GM18951 (cell line): ENCODE measurements around the gene ZRANB2.

ENCODE experiments used
- POLR2A ChIP-seq: IDR thresholded peaks from 4 replicates; pipeline ENCODE4 v1.6.1; 2011; ENCODE audit warnings: mild to moderate bottlenecking; ENCODE audit not compliant: insufficient read length, insufficient read depth; ENCODE audit errors: extremely low read depth
- in situ Hi-C: fragments of 300-500 bp; cut with MboI; formaldehyde crosslinking; loops from one replicate; pipeline ENCODE4 v1.12.0; 2022; ENCODE audit warnings: low sequenced_read_pairs, mixed read lengths, inconsistent platforms; ENCODE audit not compliant: unreplicated experiment

ZRANB2 gene

DNA sequence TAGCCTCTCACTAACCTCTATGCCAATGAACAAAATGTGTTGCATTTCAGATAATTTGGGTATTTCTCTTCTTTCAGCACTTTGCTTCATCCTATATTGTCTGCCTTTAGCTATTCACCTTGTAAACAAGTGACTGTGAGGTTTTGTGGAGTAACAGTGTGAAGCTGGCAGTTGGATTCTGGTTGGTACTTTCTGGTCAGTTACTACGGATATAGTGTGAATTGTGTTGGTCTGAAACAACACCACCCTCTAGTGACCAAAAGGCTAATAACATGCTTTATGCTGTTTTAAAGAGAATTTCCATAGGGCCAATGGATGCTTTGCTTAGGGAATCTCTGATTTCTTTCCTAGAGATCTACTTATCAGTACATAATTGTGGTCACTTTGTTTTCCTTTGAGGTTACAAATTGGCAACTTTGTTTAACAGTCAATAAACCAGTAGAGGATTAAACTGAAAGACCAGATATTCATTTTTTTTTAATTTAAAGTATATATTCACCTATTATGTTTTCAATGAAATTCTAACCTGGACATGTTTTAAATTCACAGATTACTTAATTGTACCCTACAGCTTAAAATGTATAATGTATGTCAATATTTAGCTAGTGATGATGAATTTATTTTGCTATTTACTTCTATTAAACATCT is 30.8 kb downstream of the ZRANB2 start:
- in situ Hi-C loops: loop anchor here (10.0 to 25.0 kb wide), 2 partner anchors 365 to 513 kb away; no protein-coding TSS in a partner anchor

GRCh38 chr1:71047635-71048607 is 32.9 kb downstream of the ZRANB2 start, which contains the start of gene PTGER3:
PTGER3 (minus strand) TSS chr1:71047816; CDS start chr1:71047577, 239 bp downstream.
- TF ChIP-seq POLR2A: no peak
- in situ Hi-C loops: loop anchor here (10.0 to 25.0 kb wide), 2 partner anchors 363 to 511 kb away; no protein-coding TSS in a partner anchor

More for the DNA sequence above, 30.8 kb downstream of the ZRANB2 start:
- TF ChIP-seq POLR2A: no peak

GRCh38 chr1:71046891-71047634 is 33.8 kb downstream of the ZRANB2 start:
- in situ Hi-C loops: loop anchor here (10.0 to 25.0 kb wide), 2 partner anchors 362 to 510 kb away; no protein-coding TSS in a partner anchor
- TF ChIP-seq POLR2A: no peak

DNA sequence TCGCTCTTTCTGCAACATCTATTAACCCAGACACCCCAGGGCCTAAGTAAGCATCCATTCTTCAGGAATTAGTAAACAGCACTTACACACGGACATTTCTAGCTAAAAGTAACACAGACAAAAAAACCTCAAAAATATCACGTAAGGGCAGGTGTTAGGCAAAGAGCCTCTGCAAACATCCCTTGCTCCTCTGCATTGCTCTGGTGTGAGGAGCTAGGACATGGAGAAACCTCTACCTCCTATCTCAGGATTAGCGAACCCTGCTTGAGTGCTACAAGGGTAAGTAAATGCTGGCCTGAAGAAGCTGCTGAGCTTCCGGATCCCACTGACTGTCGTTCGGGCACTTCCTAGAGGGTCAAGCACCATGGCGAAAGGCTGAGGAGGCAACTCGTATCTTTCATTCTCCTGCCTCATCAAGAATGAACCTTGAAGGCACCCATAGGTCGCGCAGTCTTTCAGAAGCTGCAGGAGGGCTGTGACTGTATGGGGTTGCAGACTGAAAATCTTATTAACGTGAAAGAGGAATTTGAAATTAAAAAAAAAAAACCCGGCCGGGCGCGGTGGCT is 35.3 kb downstream of the ZRANB2 start:
- in situ Hi-C loops: loop anchor here (10.0 to 25.0 kb wide), 2 partner anchors 361 to 508 kb away; no protein-coding TSS in a partner anchor
- no peak for TF ChIP-seq POLR2A

GRCh38 chr1:71044833-71045232 is 36.0 kb downstream of the ZRANB2 start:
- no peak for TF ChIP-seq POLR2A
- in situ Hi-C loops: loop anchor here (10.0 to 25.0 kb wide), 2 partner anchors 360 to 508 kb away; no protein-coding TSS in a partner anchor

DNA sequence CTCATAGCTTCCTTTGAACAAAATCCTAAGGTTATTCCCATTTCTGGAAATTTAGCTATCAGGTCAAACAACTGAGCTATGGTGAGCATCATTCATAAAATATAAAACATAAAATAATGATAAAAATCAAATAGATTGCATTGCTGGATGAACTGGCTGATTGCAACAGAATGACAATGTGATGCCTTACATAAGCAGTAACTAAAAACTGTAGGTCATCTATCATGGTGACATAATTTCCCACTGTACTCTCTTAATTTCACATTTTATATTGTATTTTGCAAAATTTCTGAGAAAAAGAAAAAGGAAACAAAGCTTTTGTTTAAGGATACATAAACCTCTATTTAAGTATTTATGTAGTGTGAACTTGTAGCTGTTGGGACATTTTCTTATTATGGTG is 37.8 kb downstream of the ZRANB2 start:
- in situ Hi-C loops: loop anchor here (10.0 to 25.0 kb wide), 2 partner anchors 358 to 506 kb away; no protein-coding TSS in a partner anchor
- no peak for TF ChIP-seq POLR2A

DNA sequence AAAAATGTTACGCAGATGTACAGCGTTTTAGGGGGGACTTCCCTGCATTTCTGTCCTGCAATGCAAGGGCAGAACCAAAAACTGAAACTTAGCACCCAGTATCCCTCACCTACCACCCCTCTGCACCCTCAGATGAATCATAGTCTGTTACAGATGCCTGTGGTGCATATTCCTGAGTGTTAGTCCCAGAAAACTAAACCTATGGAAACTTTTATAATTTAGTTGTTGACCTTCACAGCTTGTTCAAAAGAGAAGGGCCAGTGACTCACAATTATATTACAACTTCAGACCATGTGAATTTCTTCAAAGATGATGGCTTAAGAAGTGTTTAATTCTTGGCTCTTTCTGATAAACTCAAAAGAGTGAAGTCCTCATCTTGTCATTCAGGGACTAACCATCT is 39.0 kb downstream of the ZRANB2 start:
- no peak for TF ChIP-seq POLR2A
- in situ Hi-C loops: loop anchor here (10.0 to 25.0 kb wide), 2 partner anchors 357 to 505 kb away; no protein-coding TSS in a partner anchor

GRCh38 chr1:71039661-71040262 is 41.1 kb downstream of the ZRANB2 start:
- in situ Hi-C loops: loop anchor here (10.0 to 25.0 kb wide), 2 partner anchors 355 to 502 kb away; no protein-coding TSS in a partner anchor
- TF ChIP-seq POLR2A: no peak

- TF ChIP-seq POLR2A: no peak
- in situ Hi-C loops: loop anchor here (25.0 kb wide), 1 partner anchor 502 kb away; no protein-coding TSS in a partner anchor
Measured at GRCh38 chr1:71038942-71039341, 41.9 kb downstream of the ZRANB2 start.

- no peak for TF ChIP-seq POLR2A
- in situ Hi-C loops: loop anchor here (25.0 kb wide), 1 partner anchor 501 kb away; no protein-coding TSS in a partner anchor
Measured at GRCh38 chr1:71037829-71038620, 42.8 kb downstream of the ZRANB2 start.

DNA sequence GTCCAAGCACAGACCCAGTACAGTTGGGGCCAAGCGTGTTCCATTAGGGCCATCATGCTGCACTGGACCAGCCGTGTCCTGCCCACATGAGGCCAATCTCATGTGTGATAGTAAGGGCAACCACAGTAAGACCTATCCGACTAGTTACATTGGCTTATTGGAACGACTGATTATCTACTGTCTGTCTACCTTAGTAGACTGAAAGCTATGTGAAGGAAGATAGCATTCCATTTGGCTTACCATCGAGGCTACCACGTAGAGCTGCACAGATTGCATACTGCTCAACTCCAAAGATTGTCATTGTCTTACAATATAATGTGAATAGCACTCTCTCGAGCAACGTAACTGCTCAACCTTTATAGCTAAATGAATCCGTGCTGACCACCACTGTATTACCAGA is 43.8 kb downstream of the ZRANB2 start:
- in situ Hi-C loops: loop anchor here (25.0 kb wide), 1 partner anchor 500 kb away; no protein-coding TSS in a partner anchor
- no peak for TF ChIP-seq POLR2A
